CD4-positive, alpha-beta memory T cell (primary cell): ENCODE measurements around the gene COL6A5. TPM values are rescaled to one million over a fixed set of nuclear protein-coding genes. Genes with fewer than 3 reads are reported as not detected.

Source experiments
- CTCF ChIA-PET: fragments of 350-600 bp; sonication (Branson Sonifier 250); formaldehyde crosslinking; loops from one replicate; lab custom pipeline; 2021; ENCODE audit warnings: inconsistent platforms; ENCODE audit not compliant: partially characterized antibody; lab: Charles Lee
- POLR2A ChIA-PET: fragments of 350-600 bp; sonication (Branson Sonifier 250); formaldehyde crosslinking; loops from one replicate; lab custom pipeline; 2021; ENCODE audit not compliant: partially characterized antibody; lab: Charles Lee
- DNase-seq, 5 donors: peaks; one replicate each; pipeline versions ENCODE4 v3.0.0 to v3.0.0-alpha.2; 2020 to 2022; ENCODE audit warnings: mixed read lengths in 1 of 5
- H3K27ac ChIP-seq: one replicate; pipeline ENCODE4 v1.7.0; 2013; ENCODE audit warnings: low read depth, low read length
- H3K27me3 ChIP-seq: 2 replicates; pipeline ENCODE4 v1.7.0; 2013; ENCODE audit warnings: mild to moderate bottlenecking, low read length, moderate library complexity; ENCODE audit not compliant: insufficient read depth
- H3K36me3 ChIP-seq: 2 replicates; pipeline ENCODE4 v1.7.0; 2013; ENCODE audit warnings: mild to moderate bottlenecking, low read length, moderate library complexity; ENCODE audit not compliant: insufficient read depth
- H3K4me1 ChIP-seq: 2 replicates; pipeline ENCODE4 v1.7.0; 2013; ENCODE audit warnings: mild to moderate bottlenecking, low read length, moderate library complexity; ENCODE audit not compliant: insufficient read depth
- H3K4me3 ChIP-seq, 2 donors: one replicate each; pipeline ENCODE4 v1.7.0; 2013; ENCODE audit warnings: low read length in 2 of 2, mild to moderate bottlenecking in 1 of 2
- H3K9me3 ChIP-seq, 2 donors: one replicate each; pipeline ENCODE4 v1.7.0; 2013; ENCODE audit warnings: low read length in 2 of 2, control low read depth in 1 of 2; ENCODE audit not compliant: control insufficient read depth in 1 of 2
- H3K27ac Mint-ChIP-seq, 7 donors: one replicate each; pipeline ENCODE4 v1.8.0; 2020 to 2021; ENCODE audit warnings: mixed read lengths in 7 of 7, mild to moderate bottlenecking in 6 of 7, inconsistent platforms in 3 of 7, moderate library complexity in 3 of 7
- H3K27me3 Mint-ChIP-seq, 2 donors: one replicate each; pipeline ENCODE4 v1.8.0; 2020 to 2021; ENCODE audit warnings: mixed read lengths in 2 of 2
- H3K36me3 Mint-ChIP-seq, 2 donors: one replicate each; pipeline ENCODE4 v1.8.0; 2020 to 2021; ENCODE audit warnings: mixed read lengths in 2 of 2, inconsistent platforms in 1 of 2, mild to moderate bottlenecking in 1 of 2
- H3K4me1 Mint-ChIP-seq, 4 donors: one replicate each; pipeline ENCODE4 v1.8.0; 2020 to 2021; ENCODE audit warnings: mixed read lengths in 4 of 4, mild to moderate bottlenecking in 1 of 4
- H3K4me3 Mint-ChIP-seq, 8 donors: one replicate each; pipeline ENCODE4 v1.8.0; 2020 to 2021; ENCODE audit warnings: mixed read lengths in 8 of 8, mild to moderate bottlenecking in 7 of 8, moderate library complexity in 6 of 8, inconsistent platforms in 3 of 8
- H3K9me3 Mint-ChIP-seq, 8 donors: one replicate each; pipeline ENCODE4 v1.8.0; 2020 to 2021; ENCODE audit warnings: mixed read lengths in 8 of 8, mild to moderate bottlenecking in 5 of 8, inconsistent platforms in 3 of 8, moderate library complexity in 1 of 8
- intact Hi-C: fragments of 100-400 bp; cut with micrococcal nuclease; formaldehyde crosslinking; loops from one replicate; pipeline ENCODE4 v1.15.1; 2023
- polyA plus RNA-seq, 2 donors: library from polyadenylated mRNA; unstranded; fragments of 300-500 nt; fragmentation: Illumina TruSeq; gene quantifications; one replicate each; pipeline ENCODE4 v1.2.3, GENCODE V29; 2021
- total RNA-seq, 2 experiments: library from RNA; stranded (reverse); gene quantifications; one replicate each; pipeline ENCODE4 v1.2.3, GENCODE V29; 2021

Gene COL6A5
- total and polyA plus RNA-seq, 4 experiments from 2014 or later: not detected

DNA sequence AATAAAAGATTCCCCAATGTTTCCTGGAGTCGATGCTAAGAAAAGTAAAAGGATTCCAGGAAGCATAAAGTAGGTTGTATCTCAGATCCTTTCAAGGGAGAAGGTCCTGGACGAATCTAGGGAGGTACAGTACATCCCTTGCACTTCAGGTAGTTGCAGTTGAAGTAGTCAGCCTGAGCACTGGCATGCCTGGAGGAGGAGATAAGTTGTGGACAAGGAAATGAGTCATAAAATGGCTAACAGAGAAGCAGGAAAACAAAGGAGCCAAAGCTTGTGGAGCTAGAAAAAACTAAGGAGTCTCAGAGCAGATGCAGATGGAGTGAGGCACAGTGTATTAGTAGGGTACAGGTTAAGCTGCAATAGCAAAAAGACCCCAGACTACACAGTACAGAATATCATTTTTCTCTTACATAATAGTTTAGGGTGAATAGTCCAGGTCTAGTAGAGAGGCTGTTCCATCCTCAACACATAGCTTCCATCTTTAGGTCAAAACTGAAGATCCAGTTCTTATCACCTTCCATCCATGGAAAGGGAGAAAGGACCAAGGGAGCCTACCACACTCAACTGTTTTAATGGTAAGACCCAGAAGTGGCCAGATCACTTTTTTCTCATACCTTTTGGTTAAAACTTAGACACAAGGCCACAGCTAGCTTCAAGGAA, 41.3 kb downstream of the COL6A5 start:
- no peaks in the 10 kb centered on the region for H3K9me3 ChIP-seq
- no peak overlapping the region for H3K4me3 ChIP-seq
- H3K36me3 Mint-ChIP-seq: no peaks in the 10 kb centered on the region
- peaks cover 0 to 2% (median 0%) of the 10 kb centered on the region in 8 donors for H3K9me3 Mint-ChIP-seq
- H3K36me3 ChIP-seq: no peaks in the 10 kb centered on the region
- no peaks in the 10 kb centered on the region for H3K4me1 ChIP-seq
- ChIA-PET CTCF (no interaction called here), POLR2A (no interaction called here)
- no peaks in the 10 kb centered on the region for H3K4me1 Mint-ChIP-seq
- DNase-seq: no peak
- no peak overlapping the region for H3K4me3 Mint-ChIP-seq
- H3K27me3 Mint-ChIP-seq: peaks cover 2 to 3% of the 10 kb centered on the region in 2 donors
- intact Hi-C loops: no loop called here
- H3K27ac Mint-ChIP-seq: no peak overlapping the region
- no peak overlapping the region for H3K27ac ChIP-seq
- H3K27me3 ChIP-seq: no peaks in the 10 kb centered on the region

DNA sequence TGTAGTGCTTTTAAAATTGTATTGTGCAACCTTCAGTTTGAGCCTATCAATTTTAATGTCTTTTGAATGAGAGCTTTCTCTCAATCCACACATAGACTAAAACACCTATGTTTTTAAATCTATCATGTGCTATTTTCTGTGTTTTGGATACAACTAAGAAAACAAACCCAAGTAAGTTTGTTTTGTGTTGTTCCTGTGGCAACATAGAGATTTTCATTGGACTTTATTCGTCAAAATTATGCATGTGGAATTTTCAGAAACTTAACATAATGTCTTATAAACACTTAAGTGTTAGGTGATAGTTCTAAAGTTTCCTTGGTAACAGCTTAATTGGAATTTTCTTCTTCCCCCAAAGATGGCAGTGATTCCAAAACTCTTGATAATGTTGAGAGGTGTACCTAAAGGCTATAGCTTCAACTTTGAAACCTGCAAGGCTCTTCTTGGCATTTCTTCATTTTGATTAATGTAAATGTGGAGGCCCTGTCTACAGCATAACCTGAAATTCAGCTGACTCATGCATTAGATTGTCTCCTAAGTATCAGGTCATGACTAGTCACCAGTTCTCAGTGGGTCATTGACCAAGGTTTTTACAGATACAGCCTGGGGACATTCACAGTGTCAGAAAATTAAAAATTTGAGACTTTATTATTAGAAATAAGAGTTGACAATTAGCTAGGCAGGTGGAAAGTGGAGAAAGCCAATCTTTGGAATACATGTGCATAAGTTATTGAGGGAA, 44.4 kb downstream of the COL6A5 start:
- no peaks in the 10 kb centered on the region for H3K36me3 ChIP-seq
- Mint-ChIP-seq H3K36me3 (no peaks in the 10 kb centered on the region), H3K4me3 (no peak overlapping the region), H3K27me3 (peaks cover 1 to 2% of the 10 kb centered on the region in 2 donors), H3K4me1 (no peaks in the 10 kb centered on the region), H3K27ac (no peak overlapping the region), H3K9me3 (peaks cover 0 to 2% (median 0%) of the 10 kb centered on the region in 8 donors)
- no peak for DNase-seq
- intact Hi-C loops: no loop called here
- H3K4me1 ChIP-seq: no peaks in the 10 kb centered on the region
- ChIA-PET CTCF (no interaction called here), POLR2A (no interaction called here)
- H3K9me3 ChIP-seq: no peaks in the 10 kb centered on the region
- no peaks in the 10 kb centered on the region for H3K27me3 ChIP-seq
- H3K27ac ChIP-seq: no peak overlapping the region
- no peak overlapping the region for H3K4me3 ChIP-seq

DNA sequence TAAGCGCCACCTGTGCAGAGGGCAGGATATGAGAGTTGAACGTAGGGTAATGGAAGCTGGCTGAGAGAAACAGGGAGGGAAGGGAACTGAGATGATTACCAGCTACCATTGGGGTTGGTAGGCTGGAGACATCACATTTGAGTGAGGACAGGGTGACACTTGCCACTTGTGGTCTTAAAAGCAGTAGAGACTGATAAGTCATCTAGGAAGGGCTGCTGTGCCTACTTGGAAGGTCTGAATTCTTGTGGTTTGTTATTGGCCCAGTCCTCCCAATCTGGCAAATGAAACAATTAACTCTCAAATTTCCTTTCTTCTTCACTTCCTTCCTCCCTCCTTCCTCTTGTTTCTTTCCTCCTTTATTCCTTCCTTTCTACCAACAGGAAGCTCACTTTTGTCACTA, 46.8 kb downstream of the COL6A5 start:
- Mint-ChIP-seq H3K36me3 (no peaks in the 10 kb centered on the region), H3K9me3 (no peaks in the 10 kb centered on the region), H3K4me3 (no peak overlapping the region), H3K27me3 (peaks cover 0 to 3% of the 10 kb centered on the region in 2 donors), H3K27ac (no peak overlapping the region), H3K4me1 (no peaks in the 10 kb centered on the region)
- no peaks in the 10 kb centered on the region for H3K9me3 ChIP-seq
- H3K4me3 ChIP-seq: no peak overlapping the region
- intact Hi-C loops: no loop called here
- ChIA-PET POLR2A (no interaction called here), CTCF (no interaction called here)
- no peaks in the 10 kb centered on the region for H3K36me3 ChIP-seq
- DNase-seq: no peak
- H3K27ac ChIP-seq: no peak overlapping the region
- no peaks in the 10 kb centered on the region for H3K4me1 ChIP-seq
- H3K27me3 ChIP-seq: peaks cover 5% of the 10 kb centered on the region

DNA sequence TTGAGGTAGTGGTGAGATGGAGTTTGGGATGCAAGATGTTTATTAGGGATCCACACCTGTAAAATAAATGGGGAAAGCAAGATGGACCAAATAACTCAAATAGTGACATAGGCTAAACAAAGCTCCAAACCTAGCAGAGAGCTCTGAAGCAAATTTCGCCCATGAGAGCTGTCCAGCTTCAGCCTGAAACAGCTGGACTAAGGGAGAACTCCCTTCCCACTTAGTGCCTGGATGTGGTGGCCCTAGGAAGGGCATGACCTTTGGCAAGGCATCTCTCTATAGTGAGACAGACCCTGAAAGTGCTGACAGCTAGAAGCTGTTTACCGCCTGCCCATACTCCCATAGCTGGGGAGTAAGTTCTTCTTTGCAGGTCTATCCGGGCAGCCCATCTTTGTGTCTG, 48.1 kb downstream of the COL6A5 start:
- ChIA-PET CTCF (no interaction called here), POLR2A (no interaction called here)
- peaks cover 1 to 3% of the 10 kb centered on the region in 2 donors for H3K27me3 Mint-ChIP-seq
- no peaks in the 10 kb centered on the region for H3K4me1 Mint-ChIP-seq
- intact Hi-C loops: no loop called here
- H3K27me3 ChIP-seq: peaks cover 5% of the 10 kb centered on the region
- H3K4me3 ChIP-seq: no peak overlapping the region
- H3K27ac ChIP-seq: no peak overlapping the region
- H3K4me3 Mint-ChIP-seq: no peak overlapping the region
- H3K4me1 ChIP-seq: no peaks in the 10 kb centered on the region
- no peaks in the 10 kb centered on the region for H3K9me3 ChIP-seq
- no peaks in the 10 kb centered on the region for H3K9me3 Mint-ChIP-seq
- H3K36me3 ChIP-seq: no peaks in the 10 kb centered on the region
- no peak for DNase-seq
- H3K27ac Mint-ChIP-seq: no peak overlapping the region
- no peaks in the 10 kb centered on the region for H3K36me3 Mint-ChIP-seq

DNA sequence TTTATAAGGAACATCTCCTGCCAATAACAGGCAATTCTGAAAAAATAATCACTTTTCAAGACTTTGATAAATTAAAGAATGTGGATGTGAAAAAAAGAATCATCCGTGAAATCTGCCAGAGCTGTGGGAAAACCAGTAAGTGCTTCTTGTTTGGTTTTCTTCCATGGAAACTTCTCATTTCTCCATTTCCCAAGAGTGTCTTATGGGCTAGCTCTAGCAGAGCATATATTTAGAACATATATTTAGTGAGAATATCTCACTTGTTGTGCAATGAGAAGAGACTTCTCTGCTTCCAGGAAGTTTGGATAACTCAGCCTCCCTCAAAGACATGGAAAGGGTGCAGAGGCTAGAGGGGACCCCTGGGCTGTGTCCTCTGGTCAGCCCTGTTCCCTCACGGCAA, 49.9 kb downstream of the COL6A5 start:
- POLR2A ChIA-PET: no interaction called here
- H3K9me3 Mint-ChIP-seq: peaks cover 0 to 4% (median 0%) of the 10 kb centered on the region in 8 donors

DNA sequence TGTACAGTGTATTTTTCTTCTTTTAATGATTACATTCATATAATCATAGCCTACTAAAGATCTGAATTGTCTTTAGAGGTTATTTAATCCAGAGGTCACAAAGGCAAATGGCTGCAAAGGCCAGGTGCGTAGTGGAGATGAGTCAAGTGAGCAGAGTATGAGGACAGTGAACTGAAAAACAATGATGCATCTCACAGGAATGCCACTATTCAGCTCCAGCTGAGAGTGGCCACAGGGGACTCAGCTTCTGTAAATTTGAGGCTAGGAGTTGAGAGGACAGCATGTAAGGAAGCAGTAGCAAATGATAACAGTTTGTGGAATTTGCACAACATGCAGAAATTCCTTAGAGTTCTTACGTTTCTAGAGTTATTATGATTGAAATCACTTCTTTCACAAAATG, 50.4 kb downstream of the COL6A5 start:
- ChIA-PET CTCF (no interaction called here), POLR2A (no interaction called here)
- peaks cover 0 to 4% (median 0%) of the 10 kb centered on the region in 8 donors for H3K9me3 Mint-ChIP-seq
- no peaks in the 10 kb centered on the region for H3K4me1 Mint-ChIP-seq
- no peak for DNase-seq
- no peak overlapping the region for H3K27ac Mint-ChIP-seq
- no peak overlapping the region for H3K27ac ChIP-seq
- H3K36me3 ChIP-seq: no peaks in the 10 kb centered on the region
- H3K27me3 Mint-ChIP-seq: peaks cover 3 to 7% of the 10 kb centered on the region in 2 donors
- H3K9me3 ChIP-seq: no peaks in the 10 kb centered on the region
- no peaks in the 10 kb centered on the region for H3K4me1 ChIP-seq
- H3K4me3 Mint-ChIP-seq: no peak overlapping the region
- intact Hi-C loops: no loop called here
- H3K27me3 ChIP-seq: peaks cover 5% of the 10 kb centered on the region
- no peaks in the 10 kb centered on the region for H3K36me3 Mint-ChIP-seq
- H3K4me3 ChIP-seq: no peak overlapping the region

More for the DNA sequence above, 49.9 kb downstream of the COL6A5 start:
- Histone ChIP-seq H3K4me3 (no peak overlapping the region), H3K4me1 (no peaks in the 10 kb centered on the region), H3K9me3 (no peaks in the 10 kb centered on the region), H3K27me3 (peaks cover 5% of the 10 kb centered on the region), H3K27ac (no peak overlapping the region), H3K36me3 (no peaks in the 10 kb centered on the region)
- CTCF ChIA-PET: no interaction called here
- Mint-ChIP-seq H3K27ac (no peak overlapping the region), H3K4me3 (no peak overlapping the region), H3K36me3 (no peaks in the 10 kb centered on the region), H3K4me1 (no peaks in the 10 kb centered on the region), H3K27me3 (peaks cover 3 to 7% of the 10 kb centered on the region in 2 donors)
- intact Hi-C loops: no loop called here
- no peak for DNase-seq

DNA sequence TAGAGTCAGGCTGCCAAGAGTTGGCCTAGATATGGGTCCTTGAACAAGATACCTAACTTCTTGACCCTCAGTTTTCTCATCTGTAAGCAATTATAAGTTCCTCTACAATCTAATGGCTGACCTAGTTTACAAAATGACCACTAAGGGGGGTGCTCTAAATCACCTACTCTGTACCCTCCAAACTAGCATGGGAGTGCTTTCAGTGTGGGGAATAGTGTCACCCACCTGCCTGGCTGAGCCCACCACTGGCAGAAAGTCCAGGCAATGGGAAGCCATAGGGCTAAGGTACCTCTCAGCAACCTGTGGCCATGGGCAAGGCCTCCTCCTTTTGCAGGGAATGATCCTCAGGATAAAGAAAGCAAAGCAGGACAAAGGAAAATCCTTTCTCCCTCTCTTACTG, 58.9 kb downstream of the COL6A5 start:
- H3K27ac ChIP-seq: no peak overlapping the region
- no peak overlapping the region for H3K27ac Mint-ChIP-seq
- H3K4me1 ChIP-seq: no peaks in the 10 kb centered on the region
- H3K9me3 Mint-ChIP-seq: peaks cover 0 to 28% (median 12%) of the 10 kb centered on the region in 8 donors
- no peak for DNase-seq
- H3K4me1 Mint-ChIP-seq: no peaks in the 10 kb centered on the region
- no peak overlapping the region for H3K4me3 ChIP-seq
- POLR2A ChIA-PET: no interaction called here
- no peaks in the 10 kb centered on the region for H3K9me3 ChIP-seq
- peaks cover 0 to 2% of the 10 kb centered on the region in 2 donors for H3K36me3 Mint-ChIP-seq
- H3K27me3 Mint-ChIP-seq: peaks cover 7 to 8% of the 10 kb centered on the region in 2 donors
- no peaks in the 10 kb centered on the region for H3K27me3 ChIP-seq
- intact Hi-C loops: no loop called here
- no peaks in the 10 kb centered on the region for H3K36me3 ChIP-seq
- CTCF ChIA-PET: no interaction called here
- H3K4me3 Mint-ChIP-seq: no peak overlapping the region
